ENCODE results near the gene POU2F2. TPM values are rescaled to one million over a fixed set of nuclear protein-coding genes. Genes with fewer than 3 reads are reported as not detected.

The POU2F2 gene
- total and polyA plus RNA-seq, 10 of the 15 experiments (the other 5 are each of a cell fraction or from before 2014, with no cell fraction given), result 4.4 to 62.4 (median 37.9) TPM

DNA sequence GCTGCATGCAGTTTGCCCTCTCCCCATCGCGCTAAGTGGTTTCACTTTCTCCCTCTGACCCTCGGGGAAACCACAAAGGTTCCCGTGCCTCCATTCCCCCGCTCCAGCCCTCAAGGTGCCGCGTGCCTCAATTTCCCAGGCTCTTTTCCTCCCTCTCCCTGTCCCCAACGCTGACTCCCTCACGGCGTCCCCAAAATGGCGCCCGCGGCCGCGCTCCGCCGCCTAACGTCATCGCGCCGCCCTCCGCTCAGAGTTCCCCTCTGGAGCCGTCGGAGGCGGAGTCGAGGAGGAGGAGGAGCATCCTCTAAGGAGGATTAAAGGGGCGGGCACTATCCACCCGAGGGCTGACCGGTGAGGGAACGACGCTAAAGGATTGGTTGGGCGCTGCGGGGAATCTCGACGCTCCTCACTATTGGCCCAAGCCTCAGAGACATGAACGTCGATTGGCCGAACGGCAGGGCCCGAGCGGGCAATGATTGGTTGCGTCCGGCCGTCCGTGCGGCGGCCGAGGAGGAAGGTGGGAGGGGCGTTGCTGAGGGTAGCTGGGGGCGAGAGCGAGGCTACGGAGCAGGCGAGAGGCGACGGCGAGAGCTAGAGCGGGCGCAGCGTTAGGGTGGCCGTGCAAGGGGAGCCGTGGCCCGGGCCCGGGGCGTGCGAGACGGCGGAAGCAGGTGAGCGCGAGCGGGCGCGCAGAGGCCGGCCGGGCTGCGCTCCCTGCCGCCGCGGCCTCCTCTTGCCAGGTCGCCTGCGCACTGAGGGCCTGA lies 56.4 kb downstream of the POU2F2 start, which contains the start of gene ZNF574 (continued):
- TF ChIP-seq, protein P1, sequence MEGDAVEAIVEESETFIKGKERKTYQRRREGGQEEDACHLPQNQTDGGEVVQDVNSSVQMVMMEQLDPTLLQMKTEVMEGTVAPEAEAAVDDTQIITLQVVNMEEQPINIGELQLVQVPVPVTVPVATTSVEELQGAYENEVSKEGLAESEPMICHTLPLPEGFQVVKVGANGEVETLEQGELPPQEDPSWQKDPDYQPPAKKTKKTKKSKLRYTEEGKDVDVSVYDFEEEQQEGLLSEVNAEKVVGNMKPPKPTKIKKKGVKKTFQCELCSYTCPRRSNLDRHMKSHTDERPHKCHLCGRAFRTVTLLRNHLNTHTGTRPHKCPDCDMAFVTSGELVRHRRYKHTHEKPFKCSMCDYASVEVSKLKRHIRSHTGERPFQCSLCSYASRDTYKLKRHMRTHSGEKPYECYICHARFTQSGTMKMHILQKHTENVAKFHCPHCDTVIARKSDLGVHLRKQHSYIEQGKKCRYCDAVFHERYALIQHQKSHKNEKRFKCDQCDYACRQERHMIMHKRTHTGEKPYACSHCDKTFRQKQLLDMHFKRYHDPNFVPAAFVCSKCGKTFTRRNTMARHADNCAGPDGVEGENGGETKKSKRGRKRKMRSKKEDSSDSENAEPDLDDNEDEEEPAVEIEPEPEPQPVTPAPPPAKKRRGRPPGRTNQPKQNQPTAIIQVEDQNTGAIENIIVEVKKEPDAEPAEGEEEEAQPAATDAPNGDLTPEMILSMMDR (IDR thresholded peaks at IDR 0.05 in 2 of 3, conservative IDR thresholded peaks at IDR 0.05 in 1 of 3; ENCODE audit: control insufficient read depth in 2 of 3, extremely low read depth in 1 of 3, insufficient read depth in 1 of 3, low read depth in 3 of 3, low read length in 3 of 3), result no peak
- TF ChIP-seq BMI1 (IDR thresholded peaks at IDR 0.05; ENCODE audit: borderline replicate concordance) (no peak), RCOR1 (conservative IDR thresholded peaks at IDR 0.05; ENCODE audit: low read depth, low read length) (no peak), SMAD5 (IDR thresholded peaks at IDR 0.05; ENCODE audit: low read depth) (peak; percentile 95), BRCA1 (IDR thresholded peaks at IDR 0.05; ENCODE audit: low read depth, low read length) (no peak), ZNF24 (IDR thresholded peaks at IDR 0.05) (0 out of 2 replicates have a peak, but pooled peaks have one; percentile 41), DPF2 (IDR thresholded peaks at IDR 0.05) (no peak; the same call in 1 of the 2 replicates), NR2C1 (IDR thresholded peaks at IDR 0.05) (no peak), MEF2A (IDR thresholded peaks at IDR 0.05; ENCODE audit: insufficient read depth, low read depth, low read length) (no peak), JUNB (IDR thresholded peaks at IDR 0.05) (no peak), EED (IDR thresholded peaks at IDR 0.05; ENCODE audit: low read depth) (no peak; the same call in 1 of the 2 replicates)
- TF ChIP-seq, protein P2, sequence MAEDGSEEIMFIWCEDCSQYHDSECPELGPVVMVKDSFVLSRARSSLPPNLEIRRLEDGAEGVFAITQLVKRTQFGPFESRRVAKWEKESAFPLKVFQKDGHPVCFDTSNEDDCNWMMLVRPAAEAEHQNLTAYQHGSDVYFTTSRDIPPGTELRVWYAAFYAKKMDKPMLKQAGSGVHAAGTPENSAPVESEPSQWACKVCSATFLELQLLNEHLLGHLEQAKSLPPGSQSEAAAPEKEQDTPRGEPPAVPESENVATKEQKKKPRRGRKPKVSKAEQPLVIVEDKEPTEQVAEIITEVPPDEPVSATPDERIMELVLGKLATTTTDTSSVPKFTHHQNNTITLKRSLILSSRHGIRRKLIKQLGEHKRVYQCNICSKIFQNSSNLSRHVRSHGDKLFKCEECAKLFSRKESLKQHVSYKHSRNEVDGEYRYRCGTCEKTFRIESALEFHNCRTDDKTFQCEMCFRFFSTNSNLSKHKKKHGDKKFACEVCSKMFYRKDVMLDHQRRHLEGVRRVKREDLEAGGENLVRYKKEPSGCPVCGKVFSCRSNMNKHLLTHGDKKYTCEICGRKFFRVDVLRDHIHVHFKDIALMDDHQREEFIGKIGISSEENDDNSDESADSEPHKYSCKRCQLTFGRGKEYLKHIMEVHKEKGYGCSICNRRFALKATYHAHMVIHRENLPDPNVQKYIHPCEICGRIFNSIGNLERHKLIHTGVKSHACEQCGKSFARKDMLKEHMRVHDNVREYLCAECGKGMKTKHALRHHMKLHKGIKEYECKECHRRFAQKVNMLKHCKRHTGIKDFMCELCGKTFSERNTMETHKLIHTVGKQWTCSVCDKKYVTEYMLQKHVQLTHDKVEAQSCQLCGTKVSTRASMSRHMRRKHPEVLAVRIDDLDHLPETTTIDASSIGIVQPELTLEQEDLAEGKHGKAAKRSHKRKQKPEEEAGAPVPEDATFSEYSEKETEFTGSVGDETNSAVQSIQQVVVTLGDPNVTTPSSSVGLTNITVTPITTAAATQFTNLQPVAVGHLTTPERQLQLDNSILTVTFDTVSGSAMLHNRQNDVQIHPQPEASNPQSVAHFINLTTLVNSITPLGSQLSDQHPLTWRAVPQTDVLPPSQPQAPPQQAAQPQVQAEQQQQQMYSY (CRISPR knock-in tag; IDR thresholded peaks at IDR 0.05), result no peak
- TF ChIP-seq, protein P3, sequence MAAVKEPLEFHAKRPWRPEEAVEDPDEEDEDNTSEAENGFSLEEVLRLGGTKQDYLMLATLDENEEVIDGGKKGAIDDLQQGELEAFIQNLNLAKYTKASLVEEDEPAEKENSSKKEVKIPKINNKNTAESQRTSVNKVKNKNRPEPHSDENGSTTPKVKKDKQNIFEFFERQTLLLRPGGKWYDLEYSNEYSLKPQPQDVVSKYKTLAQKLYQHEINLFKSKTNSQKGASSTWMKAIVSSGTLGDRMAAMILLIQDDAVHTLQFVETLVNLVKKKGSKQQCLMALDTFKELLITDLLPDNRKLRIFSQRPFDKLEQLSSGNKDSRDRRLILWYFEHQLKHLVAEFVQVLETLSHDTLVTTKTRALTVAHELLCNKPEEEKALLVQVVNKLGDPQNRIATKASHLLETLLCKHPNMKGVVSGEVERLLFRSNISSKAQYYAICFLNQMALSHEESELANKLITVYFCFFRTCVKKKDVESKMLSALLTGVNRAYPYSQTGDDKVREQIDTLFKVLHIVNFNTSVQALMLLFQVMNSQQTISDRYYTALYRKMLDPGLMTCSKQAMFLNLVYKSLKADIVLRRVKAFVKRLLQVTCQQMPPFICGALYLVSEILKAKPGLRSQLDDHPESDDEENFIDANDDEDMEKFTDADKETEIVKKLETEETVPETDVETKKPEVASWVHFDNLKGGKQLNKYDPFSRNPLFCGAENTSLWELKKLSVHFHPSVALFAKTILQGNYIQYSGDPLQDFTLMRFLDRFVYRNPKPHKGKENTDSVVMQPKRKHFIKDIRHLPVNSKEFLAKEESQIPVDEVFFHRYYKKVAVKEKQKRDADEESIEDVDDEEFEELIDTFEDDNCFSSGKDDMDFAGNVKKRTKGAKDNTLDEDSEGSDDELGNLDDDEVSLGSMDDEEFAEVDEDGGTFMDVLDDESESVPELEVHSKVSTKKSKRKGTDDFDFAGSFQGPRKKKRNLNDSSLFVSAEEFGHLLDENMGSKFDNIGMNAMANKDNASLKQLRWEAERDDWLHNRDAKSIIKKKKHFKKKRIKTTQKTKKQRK (IDR thresholded peaks at IDR 0.05; ENCODE audit: low read depth, low read length), result peak; percentile 90
- TF ChIP-seq, protein P4, sequence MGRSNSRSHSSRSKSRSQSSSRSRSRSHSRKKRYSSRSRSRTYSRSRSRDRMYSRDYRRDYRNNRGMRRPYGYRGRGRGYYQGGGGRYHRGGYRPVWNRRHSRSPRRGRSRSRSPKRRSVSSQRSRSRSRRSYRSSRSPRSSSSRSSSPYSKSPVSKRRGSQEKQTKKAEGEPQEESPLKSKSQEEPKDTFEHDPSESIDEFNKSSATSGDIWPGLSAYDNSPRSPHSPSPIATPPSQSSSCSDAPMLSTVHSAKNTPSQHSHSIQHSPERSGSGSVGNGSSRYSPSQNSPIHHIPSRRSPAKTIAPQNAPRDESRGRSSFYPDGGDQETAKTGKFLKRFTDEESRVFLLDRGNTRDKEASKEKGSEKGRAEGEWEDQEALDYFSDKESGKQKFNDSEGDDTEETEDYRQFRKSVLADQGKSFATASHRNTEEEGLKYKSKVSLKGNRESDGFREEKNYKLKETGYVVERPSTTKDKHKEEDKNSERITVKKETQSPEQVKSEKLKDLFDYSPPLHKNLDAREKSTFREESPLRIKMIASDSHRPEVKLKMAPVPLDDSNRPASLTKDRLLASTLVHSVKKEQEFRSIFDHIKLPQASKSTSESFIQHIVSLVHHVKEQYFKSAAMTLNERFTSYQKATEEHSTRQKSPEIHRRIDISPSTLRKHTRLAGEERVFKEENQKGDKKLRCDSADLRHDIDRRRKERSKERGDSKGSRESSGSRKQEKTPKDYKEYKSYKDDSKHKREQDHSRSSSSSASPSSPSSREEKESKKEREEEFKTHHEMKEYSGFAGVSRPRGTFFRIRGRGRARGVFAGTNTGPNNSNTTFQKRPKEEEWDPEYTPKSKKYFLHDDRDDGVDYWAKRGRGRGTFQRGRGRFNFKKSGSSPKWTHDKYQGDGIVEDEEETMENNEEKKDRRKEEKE (IDR thresholded peaks at IDR 0.05), result no peak
- TF ChIP-seq, protein P5, sequence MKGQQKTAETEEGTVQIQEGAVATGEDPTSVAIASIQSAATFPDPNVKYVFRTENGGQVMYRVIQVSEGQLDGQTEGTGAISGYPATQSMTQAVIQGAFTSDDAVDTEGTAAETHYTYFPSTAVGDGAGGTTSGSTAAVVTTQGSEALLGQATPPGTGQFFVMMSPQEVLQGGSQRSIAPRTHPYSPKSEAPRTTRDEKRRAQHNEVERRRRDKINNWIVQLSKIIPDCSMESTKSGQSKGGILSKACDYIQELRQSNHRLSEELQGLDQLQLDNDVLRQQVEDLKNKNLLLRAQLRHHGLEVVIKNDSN (IDR thresholded peaks at IDR 0.05; ENCODE audit: borderline replicate concordance, extremely low read length, insufficient read depth, low read depth, low read length), result no peak

All from GM12878 (cell line).